Endothelial cell of hepatic sinusoid (primary cell): ENCODE data around the gene GRIK1.

Source experiments
- in situ Hi-C: cut with HindIII; loops from 2 replicates; pipeline ENCODE4 v1.10.0; 2017; ENCODE audit warnings: low sequenced_read_pairs

The GRIK1 gene

DNA sequence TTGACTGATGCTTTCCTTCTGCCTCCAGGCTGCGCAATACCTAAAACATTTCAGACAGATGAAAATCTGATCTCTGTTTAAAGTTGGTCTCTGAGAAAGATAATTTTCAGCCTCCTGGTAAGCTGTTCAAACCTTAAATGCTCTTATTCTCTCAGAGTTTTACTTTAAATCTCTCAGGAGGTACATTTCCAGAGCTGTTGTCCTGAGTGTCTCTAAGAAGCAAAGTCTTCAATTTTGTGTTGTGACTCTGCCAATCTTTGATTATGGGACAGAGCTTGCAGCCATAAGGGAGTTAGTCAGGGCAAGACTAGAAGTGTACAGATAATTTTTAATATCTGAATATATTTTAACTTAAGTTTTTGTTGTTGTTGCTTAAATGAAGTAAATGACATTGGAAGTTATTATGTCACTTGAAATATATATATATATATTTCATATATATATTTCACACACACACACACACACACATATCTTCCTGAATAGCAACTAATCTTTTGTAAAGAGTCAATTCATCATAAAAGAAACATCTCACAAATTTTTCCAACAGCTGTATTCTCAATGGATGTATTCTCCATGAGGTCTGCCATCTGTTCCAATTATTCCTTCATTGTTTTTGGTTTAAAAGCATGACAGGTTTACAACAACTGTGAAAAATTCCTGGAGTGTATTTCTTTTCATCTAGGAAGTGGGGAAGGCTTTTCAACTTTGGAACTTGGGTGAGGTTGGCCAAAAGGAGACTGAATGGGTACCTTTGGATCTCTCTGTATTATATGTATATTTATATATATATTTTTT is 381.7 kb downstream of the GRIK1 start:
- in situ Hi-C loops: no loop called here

- in situ Hi-C loops: no loop called here
These were observed 382.6 kb downstream of the GRIK1 start for GRCh38 chr21:29557200-29557599.

DNA sequence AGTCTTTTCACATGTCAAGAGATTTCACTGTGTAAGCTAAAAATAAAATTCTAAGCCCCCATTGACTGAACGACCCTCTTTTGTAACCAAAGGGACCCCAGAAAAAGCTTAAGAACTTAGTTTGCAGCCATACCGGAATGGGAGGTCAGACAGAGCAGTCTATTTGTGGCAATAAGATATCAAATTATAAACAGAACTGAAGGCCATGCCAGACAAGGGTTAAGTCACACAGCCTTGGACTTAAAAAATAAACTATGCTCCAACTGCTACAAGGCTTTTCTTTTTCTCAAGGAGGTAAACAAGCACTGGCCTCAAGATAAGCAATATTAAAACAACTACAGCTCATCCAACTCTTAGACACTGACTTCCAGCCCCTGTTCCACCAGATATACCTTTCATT is 384.2 kb downstream of the GRIK1 start:
- in situ Hi-C loops: no loop called here

DNA sequence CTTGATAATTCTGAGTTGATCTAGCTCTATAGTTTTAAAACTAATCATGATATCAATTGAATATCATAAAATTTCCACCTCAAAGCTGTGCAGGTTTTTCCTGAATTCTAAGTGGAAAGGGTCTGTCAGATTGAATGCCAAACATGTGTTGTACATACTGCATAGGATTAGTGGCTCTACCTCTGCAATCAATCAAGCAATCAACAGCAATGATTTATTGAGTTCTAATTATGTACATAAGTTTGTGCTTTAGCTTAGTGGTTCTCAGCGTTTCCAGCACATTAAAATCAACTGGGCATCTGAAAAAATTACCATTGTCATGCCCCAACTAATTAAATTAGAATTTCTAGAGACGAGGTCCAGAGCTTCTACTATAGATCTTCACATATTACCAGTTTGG is 389.6 kb downstream of the GRIK1 start:
- in situ Hi-C loops: no loop called here

DNA sequence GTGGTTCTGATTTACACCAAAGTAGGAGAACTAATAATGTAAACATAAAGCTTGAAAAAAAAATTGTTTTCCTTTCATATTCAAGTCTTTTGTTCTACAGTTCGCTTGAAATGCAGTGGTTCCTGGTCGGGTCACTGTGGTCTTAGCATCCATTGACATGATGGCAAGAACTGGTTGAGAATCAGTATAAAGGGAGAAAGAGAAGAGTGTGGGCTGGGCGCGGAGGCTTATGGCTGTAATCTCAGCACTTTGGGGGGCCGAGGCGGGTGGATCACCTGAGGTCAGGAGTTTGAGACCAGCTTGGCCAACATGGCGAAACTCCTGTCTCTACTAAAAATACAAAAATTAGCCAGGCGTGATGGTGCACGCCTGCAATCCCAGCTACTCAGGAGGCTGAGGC is 390.2 kb downstream of the GRIK1 start:
- in situ Hi-C loops: no loop called here

DNA sequence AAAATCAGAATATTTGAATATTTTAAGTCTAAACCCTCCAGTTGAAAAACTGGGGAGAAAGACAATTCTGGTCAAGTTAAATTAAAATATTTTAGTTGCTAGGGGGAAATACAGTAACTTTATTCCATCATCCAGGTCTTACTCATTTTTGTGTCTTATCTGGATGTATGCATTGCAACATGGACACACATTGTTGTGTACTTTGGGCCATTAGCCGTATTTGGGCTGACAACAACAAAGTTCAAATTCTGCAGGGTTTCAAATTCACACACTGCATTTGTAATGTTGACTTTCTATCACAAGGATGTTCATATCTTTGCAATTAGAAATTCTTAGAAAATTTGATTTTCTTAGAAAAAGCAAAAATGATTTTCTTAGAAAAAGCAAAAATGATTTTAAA is 391.8 kb downstream of the GRIK1 start:
- in situ Hi-C loops: no loop called here

DNA sequence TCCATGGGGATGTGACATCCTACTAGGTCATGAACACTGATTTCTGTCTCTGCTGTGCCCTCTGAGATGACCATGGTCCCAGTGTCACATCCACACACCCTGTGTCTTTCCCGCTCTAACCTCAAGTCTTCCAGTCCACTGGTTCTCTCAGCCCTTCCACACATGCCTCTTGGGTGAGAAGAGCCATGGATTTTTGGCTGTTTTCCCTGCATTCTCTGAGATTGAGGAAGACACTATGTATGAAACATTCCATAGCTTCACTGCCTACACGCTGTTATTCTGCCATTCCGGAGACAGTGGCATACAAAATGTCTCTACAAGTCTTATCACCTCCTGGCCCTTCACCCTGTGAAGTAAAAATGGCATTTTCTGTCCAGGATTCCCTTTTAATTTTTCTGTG is 393.7 kb downstream of the GRIK1 start:
- in situ Hi-C loops: no loop called here

DNA sequence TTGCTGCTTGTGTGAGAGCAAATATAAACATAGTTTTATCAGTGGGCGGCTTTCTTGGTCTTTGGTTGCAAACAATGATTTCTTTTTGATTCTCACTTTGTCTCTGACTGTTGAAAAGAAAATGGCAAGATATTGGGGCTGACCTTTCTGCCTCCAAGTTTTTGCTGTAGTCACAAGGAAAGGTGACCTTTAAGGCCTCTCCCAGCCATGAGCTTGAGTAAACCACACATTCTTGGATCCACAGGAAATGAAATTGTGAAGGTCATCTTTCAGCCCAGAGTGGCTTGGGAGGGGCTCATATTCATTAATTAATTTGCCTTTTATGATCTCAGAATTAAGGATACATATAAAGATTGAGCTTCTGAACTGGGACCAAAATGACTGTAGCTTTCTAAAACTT is 399.5 kb downstream of the GRIK1 start:
- in situ Hi-C loops: no loop called here

DNA sequence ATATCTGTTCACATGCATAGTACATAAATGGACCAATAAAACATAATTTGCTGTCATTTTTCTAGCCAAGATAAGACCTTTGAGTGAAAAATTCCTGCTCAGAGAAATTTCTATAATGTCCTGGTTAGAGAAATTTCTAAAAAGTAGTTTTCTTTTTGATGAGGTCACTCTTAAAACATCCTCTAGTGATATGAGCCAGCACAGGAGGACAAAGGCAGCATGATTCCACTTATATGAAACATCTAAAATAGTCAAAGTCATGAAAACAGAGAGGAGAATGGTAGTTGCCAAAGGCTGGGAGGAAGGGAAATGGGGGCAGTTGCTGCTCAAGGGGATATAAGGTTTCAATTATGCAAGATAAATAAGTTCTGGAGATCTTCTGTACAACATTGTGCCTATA is 401.7 kb downstream of the GRIK1 start:
- in situ Hi-C loops: no loop called here

DNA sequence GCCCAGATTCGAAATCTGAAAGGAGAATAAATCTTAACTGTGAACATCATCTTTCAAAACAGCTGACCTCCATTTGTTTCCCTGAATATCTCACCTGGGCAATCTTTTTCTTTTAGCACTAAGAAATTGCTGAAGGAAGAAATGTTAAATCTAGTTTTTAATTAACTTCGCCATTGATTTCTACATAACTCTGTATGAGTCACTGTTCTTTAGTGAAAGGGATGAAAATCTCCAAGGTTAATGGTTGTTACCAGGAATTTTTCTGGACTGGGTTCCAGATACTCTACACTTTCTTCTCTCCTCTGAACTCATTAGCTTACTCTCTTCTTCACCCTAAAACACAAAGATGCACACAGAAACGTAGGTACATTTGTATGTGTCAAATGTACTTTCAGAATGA is 405.3 kb downstream of the GRIK1 start:
- in situ Hi-C loops: no loop called here

- in situ Hi-C loops: no loop called here
These were observed 410.7 kb downstream of the GRIK1 start for GRCh38 chr21:29529139-29529538.

- in situ Hi-C loops: no loop called here
These were observed 413.3 kb downstream of the GRIK1 start for GRCh38 chr21:29526545-29526944.

DNA sequence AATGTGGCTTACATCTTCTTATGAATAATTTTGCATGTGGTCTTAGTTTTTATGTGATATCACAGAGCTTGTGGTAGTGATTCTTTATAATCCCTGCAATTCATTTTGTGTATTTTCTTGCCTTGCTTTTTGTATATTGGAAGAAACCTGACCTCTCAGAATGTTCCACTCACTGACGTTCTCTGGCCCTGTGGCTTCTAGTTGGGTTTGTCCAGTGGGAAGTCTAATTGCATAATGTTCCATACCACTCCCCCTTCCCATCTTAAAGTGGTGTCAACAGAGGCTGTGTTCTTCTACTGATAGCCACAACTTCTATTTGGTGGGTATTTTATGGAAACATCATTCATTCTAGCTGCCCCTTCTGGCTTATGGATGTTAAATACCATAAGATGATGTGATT is 415.7 kb downstream of the GRIK1 start:
- in situ Hi-C loops: no loop called here

- in situ Hi-C loops: no loop called here
These were observed 416.1 kb downstream of the GRIK1 start for GRCh38 chr21:29523646-29524045.

DNA sequence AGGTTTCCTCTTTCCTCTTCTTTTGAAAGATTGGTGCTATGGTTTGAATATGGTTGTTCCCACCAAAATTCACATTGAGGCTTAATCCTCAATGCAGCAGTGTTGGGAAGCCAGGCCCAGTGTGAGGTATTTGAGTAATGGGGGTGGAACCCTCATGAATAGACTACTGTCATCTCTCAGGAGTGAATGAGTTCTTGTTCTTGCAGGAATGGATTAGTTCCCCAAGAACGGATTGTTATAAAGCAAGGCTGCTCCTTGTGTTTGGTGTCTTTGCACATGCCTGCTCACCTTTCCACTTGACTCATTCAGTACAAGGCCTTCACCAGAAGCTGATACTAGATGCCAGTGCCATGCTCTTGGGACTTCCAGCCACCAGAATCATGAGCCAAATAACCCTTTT is 417.9 kb downstream of the GRIK1 start:
- in situ Hi-C loops: no loop called here

- in situ Hi-C loops: no loop called here
These were observed 419.6 kb downstream of the GRIK1 start for GRCh38 chr21:29520171-29520570.

- in situ Hi-C loops: no loop called here
These were observed 425.0 kb downstream of the GRIK1 start for GRCh38 chr21:29514652-29515247.

DNA sequence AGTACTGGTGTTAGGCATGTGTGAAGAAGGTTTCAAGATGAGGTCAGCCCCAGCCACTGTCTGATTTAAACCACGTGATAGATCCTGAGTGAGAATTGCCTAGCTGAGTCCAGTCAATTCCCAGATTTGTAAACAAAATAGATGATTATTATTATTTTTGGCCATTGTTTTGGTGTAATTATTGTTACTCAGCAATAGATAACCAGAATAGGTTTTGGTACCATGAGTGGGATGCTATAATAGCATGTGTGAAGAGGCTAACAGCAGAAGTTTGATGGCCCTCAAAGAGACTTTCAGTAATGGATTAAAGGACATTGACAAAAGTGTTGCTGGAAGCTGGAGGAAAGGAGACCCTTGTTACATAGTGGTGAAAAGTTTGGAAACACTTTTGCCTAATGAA is 426.3 kb downstream of the GRIK1 start:
- in situ Hi-C loops: no loop called here

DNA sequence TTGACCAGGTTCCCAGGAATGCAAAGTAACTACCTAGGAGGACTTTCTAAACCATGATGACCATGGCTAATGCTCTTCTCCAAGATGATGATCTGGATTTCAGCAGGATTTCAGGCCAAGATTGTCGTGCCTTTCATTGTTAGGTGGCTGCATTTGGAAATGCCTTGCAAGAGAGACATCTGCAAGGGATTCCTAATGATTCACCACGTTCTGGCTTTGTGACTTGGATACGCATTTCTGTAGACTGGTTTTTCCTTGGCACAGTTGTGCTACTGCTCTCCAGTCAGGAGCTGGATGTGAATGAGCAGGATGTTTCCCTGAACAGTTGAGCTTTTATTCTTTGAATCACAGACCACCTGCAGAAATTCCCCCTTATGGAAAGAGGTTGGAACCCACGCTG is 428.7 kb downstream of the GRIK1 start:
- in situ Hi-C loops: no loop called here

- in situ Hi-C loops: no loop called here
These were observed 430.7 kb downstream of the GRIK1 start for GRCh38 chr21:29509121-29509520.

DNA sequence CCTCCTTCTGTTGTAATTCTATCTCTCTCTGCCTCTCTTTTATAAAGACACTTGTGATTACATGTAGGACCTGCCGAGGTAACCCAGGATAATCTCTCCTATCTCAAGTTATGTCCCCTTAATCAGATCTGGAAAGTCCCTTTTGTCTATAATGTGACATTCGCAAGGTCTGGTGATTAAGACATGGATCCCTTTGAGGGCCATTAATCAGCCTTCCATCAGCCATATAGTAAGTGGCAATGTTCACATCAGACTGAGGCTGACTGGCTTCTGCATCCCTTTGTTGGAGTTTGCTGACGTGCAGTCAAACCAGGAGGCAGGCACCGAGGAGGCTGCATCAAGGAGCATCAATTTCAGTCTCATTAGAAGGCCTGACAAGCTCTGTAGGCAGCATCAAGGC is 431.5 kb downstream of the GRIK1 start:
- in situ Hi-C loops: no loop called here

DNA sequence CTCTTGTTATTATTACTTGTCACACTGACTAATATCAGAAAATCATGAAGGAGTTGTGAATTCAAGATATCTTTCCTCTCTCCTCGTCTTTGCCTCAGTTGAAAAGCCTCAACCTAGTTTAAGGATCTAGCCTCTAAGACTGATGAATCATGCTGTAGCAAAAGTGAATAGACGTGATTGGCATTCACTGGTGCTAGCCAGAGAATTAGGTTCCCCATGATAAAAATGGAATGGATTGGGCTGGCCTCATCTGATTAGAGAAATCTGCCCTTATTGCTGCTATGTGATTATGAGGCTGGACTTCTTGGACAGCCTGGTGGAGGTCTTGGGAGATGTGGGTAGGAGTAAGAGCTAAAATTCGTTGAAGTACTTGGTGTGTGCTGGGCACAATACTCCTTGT is 432.8 kb downstream of the GRIK1 start:
- in situ Hi-C loops: no loop called here

DNA sequence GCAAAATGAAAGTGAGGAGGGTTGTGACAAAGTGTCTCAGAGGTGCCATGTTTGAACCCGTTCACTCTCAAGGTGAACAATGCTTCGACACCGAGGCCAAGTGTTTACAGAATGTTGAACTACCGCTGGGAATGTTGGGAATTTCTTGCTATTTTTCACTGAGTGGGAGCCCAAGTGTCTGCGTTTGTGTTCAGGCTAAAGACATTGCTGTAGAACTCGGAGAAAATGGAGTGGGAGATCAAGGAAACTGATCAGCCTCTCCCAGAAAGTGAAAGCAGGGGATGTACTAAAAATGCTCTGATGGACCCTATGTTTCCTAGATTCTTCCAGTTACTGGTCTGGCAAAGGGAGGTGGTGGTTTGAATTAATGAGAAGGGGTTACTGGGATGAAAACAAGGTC is 433.6 kb downstream of the GRIK1 start:
- in situ Hi-C loops: no loop called here
